Effector CD8-positive, alpha-beta T cell (primary cell): ENCODE data around the gene FAM76B.

ENCODE experiments used
- DNase-seq: peaks from one replicate; lab custom pipeline; 2025; lab: John Stamatoyannopoulos, UW

Gene FAM76B

DNA sequence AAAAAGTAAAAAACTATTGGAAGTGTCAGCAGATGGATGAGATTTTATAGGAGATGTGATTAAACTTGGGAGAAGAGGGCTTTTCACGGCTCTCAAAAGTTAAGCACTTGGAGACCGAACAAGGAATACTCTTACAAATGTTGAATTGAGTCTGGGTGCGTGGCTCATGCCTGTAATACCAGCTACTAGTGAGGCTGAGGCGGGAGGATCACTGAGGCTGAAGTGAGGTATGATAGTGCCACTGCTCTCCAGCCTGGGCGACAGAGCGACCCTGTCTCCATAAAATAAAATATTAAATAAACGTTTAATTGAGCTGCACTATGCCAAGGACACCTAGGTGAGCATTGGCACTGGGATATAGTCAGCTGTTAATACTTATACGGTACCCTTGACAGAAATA, 2.6 kb upstream of the FAM76B start:
- no peak for DNase-seq

DNA sequence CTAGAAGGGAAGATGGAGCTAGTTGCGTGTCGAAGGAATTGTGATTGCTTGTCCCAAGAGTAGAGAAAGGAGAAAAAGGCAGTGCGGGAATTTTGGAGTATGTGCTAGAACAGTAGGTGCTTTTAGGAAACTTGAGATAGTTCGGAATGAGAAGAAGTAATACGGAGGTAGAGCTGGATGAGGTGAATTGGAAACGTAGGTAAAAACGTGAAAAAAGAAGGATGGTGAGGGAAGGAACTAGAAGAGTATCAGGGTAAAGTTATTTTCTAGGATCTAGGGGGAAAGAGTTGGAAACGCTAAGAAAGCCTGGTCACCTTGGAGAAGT, 2.1 kb upstream of the FAM76B start:
- DNase-seq, result no peak

DNA sequence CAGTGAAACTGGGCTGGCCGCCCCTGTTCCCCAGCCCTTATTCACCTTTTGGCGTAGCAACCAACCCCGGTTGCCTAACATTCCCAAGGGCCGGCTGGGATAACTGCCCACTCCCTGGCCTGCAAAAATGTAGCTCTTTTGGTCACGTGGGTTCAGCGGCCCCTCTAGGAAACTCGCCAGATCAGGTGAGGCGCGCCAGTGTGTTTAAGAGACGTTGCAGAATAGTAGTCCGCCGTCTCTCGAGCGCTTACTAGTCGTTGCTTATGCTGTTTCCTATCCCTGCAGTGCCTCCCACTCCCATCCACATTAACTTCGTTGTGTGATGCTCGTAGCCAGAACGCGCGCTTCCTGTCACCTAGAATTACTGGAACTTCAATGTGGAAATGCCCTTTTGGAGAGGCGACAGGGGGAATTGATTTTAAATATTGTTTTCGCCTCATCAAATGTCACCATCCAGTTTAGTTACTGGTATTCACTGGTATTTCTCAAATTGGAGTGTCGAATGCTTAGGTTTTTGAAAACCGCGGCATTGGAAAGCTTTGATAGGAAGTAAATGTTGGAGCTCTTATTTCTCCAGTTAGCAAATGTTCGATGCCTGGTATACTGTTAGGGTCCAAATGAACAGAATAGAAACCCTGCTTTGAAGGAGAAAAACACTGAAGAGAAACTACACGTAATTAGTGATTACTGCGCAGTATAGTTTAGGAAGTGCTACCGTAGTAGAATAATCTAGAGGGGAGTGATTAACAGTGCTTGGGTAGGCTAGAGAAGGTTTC, 1.5 kb upstream of the FAM76B start:
- DNase-seq, result peak; percentile 26

DNA sequence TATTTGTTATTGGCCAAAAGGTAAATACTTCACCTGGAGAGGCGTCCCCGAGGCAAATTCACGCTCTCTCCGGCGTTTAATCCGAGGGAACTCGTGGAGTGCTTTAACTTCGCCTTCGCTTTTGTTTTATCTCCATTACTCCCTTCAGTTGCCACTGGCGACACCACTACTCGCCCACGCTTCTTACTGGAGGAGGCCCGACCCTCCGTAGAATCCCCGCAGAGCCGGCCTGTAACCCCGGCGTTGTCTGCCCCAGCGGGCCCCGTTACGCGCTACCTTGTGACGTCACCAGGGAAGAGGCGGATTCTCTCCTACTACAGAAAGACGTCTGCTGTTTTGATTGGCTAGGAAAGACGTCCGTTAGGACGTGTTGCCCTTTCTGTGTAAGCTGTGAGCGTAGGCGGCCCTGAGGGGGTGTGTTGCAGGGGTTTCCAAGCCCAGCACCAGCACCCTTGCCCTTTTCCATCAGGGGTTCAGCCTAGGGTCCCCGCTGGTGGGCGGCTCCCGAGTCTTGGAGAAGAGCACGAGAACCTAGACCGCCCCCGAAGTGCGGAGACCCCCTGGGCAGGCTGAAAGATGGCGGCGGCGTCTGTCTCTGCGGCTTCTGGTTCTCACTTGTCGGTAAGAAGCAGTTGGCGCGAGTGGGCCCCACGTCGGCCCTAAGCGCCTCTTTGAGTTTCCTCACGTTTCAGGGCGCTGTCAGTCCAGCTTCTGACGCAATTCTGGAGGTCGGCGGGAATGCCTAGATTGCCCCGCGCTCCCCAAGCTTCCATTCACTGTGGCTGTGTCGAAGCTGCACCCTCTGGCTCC, 746 bp upstream of the FAM76B start, which contains the start of gene CEP57:
Gene CEP57 (plus strand): TSS at position 376 of the 810 bp plus-strand sequence. CDS start 201 bp downstream, at position 577.
- peak; percentile 88 for DNase-seq

DNA sequence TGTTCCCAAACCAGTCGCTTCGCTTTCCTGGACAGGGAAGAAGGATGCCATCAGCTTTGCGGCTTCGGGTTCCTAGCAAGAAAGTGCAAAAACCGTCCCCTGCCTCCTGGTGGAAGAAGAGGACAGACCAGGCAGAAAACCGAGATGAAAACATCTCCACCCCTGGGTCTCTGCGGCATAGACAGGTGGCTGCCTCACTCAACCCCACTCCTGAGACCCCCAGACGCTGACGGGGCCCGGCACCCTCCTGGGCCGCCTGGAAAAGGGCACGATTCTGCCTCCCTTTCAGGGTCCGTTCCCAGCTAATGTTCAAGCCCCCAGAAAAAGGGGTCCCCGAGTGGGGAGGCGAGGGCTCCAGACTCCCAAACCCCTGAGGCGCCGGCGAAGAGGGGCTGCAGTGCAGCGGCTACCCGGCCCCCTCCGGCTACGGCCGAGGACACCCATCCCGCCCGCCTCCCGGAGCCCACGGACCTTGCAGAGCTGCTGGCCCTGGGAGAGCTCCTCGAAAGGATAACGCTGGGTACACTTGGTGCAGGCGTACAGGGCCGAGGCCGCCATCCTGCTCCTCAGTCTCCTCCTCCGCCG, 569 bp downstream of the FAM76B start:
- peak; percentile 41 for DNase-seq

DNA sequence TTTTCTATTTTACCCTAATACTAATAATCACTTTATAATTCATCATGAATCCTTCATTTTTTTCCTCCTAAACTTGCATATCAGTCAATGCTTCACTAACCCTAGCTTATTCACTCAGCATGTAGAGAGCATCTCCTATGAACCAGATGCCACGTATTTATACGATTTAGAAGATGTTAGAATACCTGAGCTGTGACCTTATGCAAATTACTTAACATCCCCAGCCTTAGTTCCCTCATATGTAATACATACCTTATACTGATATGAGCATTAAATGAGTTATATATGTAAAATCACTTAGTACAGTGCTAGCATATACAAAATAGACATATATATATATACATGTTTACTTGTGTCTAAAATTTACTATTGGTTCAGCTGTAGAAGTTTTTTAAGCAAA, 9.0 kb downstream of the FAM76B start:
- DNase-seq, result no peak

DNA sequence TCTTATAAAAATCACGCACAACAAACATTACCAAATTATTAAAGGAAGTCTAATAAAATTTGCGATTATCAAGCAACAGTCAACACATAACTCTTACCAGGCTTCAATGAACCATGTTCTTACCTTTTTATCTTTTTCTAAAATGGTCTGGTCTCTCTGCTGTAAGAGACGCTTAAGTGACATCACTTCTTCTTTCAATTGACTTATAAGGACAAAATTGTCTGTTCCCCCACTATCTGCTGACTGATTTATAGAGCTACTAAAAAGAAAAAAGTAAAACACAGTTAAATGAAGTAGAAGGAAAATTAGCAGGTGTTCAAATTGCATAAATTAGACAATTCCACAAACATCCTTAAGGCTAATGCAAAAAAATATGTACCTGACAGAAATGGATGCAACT, 10.9 kb downstream of the FAM76B start:
- DNase-seq, result no peak

DNA sequence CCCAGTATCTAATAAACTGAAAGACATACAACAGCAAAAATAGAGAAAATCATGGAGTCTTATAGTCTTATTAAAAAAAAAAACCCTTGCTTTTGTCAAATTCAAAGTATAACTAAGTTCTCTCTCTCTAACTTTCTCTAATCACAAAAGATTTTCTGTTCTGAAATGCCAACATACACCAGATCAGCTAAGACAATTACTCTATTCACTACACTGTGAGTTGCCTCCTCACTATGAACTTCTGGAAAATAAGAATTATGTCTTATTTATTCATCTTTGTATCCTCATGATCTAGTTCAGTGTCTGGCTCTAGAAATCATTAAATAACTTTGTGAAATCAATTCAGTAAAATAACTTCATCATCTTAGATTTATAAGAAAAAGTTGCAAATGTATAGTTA, 12.7 kb downstream of the FAM76B start:
- no peak for DNase-seq

DNA sequence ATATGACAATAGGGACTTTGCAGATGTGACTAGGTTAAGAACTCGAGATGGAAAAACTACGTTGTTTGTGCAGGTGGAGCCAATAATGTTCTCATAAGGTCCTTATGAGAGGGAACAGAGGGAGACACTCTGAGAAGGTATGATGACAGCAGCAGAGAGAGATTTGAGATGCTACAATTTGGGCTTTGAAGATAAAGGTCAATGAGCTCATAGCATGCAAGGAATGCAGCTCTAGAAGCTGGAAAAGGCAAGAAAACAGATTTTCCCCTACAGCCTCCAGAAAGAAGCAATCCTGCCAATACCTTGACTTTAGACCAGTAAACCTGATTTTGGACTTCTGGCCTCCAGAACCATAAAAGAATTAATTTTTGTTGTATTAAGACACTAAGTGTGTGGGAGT, 21.1 kb downstream of the FAM76B start:
- no peak for DNase-seq

DNA sequence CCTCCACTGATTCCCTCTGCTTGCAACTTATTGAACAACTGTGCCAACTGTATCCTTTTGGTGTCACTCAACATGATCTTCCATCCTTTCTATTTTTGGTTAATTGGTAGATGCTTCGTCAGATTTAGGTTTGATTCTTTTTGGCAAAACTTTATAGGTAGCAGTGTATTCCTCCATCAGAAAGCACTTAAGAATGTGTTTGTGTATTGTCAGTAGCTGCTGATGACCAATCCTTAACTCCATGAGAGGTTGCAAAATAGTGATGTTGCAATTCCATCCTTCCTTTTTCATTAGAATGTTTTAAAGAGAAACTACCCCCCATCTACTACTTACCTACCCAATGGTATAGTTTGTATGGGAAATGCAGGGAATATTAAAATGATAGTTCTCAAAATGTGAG, 22.1 kb downstream of the FAM76B start:
- DNase-seq, result no peak

DNA sequence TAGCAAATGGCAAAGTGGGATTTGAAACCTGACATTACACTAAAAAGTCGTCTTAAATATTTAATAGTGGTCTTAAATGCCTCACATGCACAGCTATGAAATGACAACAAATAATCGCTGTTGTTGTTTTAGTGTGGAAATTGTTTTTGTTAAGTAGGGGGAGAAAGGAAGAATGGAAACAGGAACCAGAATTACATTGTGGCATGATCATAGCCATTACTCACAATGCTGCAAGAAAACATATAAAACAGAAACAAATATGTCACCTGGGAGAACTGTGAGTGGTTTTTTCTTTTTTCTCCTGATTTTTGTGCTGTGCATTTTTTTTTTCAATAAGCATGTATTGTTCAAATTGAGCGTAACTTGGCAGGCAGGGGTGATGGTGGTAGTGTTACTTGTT, 22.9 kb downstream of the FAM76B start:
- no peak for DNase-seq

DNA sequence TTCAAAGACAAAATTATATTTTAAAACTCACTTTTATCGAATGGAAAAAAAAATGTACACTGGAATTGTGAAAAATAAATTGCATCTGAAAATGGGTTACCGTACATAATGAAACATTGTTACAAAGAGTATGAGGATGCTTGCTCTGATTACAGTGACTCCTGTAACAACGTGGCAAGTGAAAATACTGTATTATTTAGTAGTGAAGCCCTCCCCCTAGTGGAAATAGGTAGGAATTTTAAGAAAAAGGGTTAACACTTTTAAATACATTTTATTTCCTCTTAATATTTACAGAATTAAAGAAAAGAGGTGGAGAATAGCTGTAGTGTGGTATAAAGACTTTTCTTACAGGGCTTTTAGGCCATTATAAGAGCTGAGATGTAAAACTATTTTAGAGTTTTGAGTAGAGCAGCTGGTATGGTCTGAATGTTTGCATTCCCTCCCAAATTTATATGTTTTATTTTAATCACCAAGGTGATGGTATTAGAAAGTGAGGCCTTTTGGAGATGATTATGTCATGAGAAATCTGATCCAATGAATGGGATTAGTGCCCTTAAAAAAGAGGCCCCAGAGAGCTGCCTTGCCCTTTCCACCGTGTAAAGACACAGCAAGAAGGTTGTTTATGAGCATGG, 25.2 kb downstream of the FAM76B start:
- no peak for DNase-seq

DNA sequence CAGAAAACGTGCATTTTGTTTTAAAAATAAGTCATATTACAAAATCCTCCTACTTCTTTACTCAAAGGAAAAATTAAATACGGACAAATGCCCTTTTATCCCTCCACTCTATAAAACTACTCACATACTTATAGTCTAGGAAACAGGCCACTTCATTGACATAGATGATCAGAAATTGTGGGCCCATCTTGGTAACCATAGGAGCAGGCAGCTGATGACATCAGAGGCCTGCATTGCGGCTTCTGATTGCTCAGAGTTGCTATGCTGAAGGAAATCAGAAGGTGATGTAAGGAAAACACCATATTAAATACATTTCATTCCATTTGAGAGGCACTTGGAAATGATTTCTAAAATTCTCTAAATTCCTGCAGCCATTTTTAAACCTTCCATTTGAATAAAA, 27.0 kb downstream of the FAM76B start:
- DNase-seq, result no peak

DNA sequence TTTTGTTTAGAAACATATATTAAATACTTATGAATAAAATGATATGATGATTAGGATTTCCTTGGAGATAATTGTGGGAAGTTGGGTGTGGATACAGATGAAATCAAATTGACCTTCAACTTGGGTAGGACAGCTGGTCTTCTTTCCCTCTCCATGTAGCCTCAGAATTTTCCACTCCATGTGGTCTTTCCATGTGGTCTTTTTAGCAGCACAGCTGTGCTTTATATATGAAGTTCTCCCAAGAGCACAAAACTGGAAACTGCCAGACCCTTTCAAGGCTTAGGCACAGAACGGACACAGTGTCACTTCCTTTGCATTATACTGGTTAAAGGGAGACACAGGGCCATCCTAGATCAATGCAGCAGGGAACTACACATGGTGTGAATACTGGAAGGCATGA, 28.6 kb downstream of the FAM76B start:
- no peak for DNase-seq

DNA sequence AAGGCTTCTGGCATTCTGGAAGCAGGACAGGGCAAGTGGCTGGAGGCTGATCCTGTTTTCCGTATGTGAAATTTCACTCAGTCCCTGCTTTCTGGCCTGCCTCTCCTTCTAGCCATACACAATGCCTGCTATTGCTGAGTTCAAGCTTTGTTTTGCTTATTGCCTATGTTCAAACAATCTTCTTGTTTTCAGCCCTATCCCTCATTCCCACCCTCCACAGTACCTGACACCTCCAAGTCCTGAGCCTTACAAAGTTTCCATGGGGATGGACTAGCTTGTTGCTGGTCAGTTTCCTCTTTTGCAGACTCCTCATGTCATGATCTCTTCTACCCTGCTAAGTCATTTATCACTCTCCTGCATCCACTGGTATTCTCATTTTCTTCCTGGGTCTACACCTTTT, 38.1 kb downstream of the FAM76B start:
- no peak for DNase-seq

DNA sequence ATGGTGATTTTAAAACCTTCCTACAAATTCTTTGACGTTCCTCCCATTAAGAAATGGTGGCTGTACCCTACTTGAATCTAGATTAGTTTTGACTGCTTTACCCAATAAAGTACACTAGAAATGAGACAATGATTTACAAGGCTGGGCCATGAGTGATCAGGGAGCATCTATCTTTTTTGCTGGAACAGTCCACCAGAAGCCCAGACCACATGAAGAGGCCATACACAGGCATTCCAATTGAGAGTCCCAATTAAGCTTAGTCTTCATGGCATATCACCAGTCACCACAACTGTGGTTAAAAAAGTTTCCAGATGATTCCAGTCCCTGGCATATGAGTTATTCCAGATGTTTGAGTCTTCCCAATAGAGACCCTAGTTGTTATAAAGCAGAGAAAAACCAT, 39.5 kb downstream of the FAM76B start:
- DNase-seq, result no peak

DNA sequence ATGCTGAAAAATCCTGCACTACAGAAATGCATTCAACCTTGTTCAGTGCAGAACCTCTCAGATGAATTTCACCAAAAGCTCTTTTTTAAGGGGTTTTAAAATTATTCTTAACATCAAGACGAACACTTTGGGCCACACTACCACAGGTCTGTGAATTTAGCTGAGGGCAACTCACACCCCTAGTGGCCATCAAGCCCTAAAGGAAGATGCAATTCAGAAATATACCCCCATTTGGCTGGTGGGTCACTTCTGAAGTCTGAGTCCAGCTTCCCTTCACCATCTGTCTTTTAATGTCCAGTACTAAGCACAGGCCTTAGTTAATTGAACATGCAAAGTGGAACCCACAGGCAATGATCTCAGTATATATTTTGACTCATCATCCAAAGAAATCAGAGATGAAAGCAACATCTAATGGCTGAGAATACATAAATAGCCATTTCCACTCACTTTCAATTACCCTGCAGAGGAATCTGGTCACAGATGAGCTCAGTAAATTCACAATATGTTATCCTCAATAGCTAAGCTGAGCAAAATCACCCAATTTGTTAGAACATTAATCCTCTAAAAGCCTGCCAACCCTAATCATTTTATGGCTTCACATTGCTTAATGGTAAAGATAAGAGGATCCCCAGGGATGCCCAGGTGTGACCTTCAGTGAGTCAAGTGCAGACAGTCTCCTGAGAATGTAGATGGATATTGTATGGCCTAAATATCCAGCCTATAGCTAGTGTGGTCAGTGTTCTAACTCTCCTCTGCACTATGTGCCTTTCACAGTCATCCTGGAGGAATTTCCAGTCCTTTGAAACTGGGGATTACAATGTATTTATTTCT, 50.3 kb downstream of the FAM76B start:
- no peak for DNase-seq

DNA sequence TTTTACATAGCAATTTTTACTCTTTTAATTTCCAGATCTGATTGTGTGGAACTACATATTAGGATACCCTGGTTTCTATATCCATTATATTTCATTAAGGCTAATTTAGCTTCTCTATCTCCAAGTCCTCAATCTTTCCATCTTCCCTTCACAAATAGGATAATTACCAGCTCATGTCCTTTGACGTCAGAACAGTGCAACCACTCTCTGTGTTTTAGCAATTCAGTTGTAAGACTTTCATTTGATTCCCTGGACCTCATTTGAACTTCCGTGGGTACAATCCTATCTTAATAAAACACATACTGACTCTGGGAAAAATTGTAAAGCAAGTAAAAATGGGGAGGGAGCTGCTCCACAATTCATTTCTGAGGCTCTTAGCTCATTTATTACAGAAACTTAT, 52.8 kb downstream of the FAM76B start:
- DNase-seq, result no peak

DNA sequence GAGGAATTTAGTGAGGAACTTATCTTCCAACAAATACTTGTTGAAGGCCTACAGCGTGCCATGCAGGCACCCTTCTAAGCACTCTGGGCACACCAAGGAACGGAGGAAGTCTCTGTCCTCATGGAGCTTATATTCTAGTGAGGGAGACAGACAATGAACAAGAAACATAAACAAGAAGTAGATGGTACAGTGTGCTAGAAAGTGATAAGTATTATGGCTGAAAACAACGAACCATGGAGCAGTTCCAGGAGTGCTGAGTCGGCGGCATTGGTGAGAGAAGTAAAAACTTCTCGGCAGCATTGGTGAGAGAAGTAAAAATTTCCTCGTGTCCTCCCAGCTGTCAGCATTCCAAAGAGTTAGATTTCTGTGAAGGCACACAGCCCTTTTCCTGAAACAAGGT, 53.2 kb downstream of the FAM76B start:
- DNase-seq, result no peak

DNA sequence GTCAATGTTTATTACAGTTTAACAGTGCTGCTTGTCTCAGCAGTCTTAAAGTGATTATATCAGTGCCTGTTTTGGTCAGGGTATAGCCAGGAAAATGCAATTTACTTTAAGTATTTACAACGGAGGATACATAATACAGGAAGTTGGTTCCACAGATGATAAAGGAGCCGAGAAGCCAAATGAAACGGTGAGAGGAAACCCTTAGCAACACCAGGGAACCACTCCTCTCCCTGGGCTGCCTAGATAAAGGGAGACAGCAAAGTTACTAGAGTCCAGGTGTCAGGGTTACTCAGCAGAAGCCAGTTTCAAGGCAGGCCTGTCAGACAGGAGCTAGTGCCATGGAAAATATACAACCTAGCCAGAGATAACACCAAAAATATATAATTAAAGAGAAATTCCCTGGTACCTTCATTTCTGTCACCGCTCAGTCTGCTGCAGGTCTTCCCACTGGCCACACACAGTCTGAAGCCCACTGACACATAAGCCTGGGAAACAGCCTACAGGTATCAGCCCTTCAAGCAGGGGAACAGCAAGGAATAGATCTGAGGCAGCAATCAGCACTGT, 55.5 kb downstream of the FAM76B start:
- no peak for DNase-seq

DNA sequence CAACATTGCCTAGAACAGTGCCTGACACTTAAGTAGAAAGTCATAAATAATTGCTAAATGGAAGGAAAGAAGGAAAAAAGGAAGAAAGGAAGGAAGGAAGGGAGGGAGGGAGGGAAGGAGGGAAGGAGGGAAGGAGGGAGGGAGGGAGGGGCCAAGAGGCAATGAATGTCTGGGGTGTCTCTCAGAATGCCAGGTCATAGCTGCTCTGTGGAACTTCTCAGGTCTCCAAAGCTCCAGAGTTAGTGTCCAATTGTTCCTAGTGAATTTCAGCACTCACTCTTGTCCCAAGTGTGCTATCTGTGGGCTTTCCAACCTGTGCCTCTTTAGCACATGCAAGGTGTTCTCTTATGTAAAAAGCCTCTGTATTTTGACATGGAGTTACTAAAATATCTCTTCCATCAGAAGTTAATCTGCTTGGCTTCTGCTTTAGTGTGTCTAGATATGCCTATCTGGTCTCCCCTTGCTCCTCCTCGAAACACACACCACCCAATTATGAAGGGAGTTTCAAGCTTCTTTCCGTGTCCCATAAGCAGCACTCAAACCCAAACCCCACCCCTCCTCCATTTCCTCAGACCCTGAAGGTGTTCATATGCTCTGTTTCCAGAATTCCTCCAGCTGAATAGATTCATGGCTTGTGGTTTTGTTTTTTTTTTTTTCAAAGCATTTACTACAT, 56.5 kb downstream of the FAM76B start:
- DNase-seq, result no peak
